Cardiac fibroblast (primary cell): ENCODE measurements around the gene CMTM6.
"Not testable (repeated sequence)": the region's sequence is repeated elsewhere in the genome, so short reads cannot be mapped to it uniquely, and the experiment has no call there.

ENCODE experiments used
- DNase-seq, 2 donors: peaks; one replicate each; pipeline versions ENCODE4 v3.0.0 to v3.0.0-alpha.2; 2010; ENCODE audit warnings: low read depth in 2 of 2
- H3K4me3 ChIP-seq, 2 donors: replicated peaks in 1 of 2; 1 replicate in 1 of 2; 2 replicates in 1 of 2; pipeline ENCODE4 v1.5.1; 2011; ENCODE audit warnings: low read depth in 2 of 2, low read length in 2 of 2, mild to moderate bottlenecking in 2 of 2, moderate library complexity in 1 of 2
- CTCF ChIP-seq: IDR thresholded peaks from one replicate; pipeline ENCODE4 v1.5.1; 2011; ENCODE audit warnings: low read depth, mild to moderate bottlenecking, low read length, inconsistent platforms

Gene CMTM6

DNA sequence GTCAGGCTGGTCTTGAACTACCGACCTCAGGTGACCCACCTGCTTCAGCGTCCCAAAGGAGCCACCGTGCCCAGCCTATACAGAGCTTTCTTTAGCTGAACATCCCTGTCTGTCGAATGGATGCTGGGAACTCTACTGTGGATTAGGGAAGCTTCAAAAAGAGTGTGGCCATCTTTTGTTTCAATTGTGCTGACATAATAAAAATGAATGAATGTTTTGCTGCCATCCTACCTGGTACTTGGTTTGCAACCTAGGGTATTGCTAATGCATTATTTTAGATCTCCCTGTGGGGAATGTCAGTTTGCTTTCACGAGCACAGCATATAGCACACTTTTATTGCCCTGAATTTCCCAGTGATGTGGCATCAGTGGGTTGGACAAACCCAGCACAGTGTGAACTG, 32.3 kb downstream of the CMTM6 start:
- H3K4me3 ChIP-seq, result no peak overlapping the region
- DNase-seq, result no peak
- TF ChIP-seq CTCF, result no peak

- no peak for DNase-seq
- H3K4me3 ChIP-seq, result no peak overlapping the region
- TF ChIP-seq CTCF, result no peak
Measured at GRCh38 chr3:32469151-32469874, 33.3 kb downstream of the CMTM6 start.

GRCh38 chr3:32467333-32468070, 35.1 kb downstream of the CMTM6 start:
- TF ChIP-seq CTCF, result peak; percentile 70
- H3K4me3 ChIP-seq, result no peak overlapping the region
- peak; percentile 71 to 77 for DNase-seq

DNA sequence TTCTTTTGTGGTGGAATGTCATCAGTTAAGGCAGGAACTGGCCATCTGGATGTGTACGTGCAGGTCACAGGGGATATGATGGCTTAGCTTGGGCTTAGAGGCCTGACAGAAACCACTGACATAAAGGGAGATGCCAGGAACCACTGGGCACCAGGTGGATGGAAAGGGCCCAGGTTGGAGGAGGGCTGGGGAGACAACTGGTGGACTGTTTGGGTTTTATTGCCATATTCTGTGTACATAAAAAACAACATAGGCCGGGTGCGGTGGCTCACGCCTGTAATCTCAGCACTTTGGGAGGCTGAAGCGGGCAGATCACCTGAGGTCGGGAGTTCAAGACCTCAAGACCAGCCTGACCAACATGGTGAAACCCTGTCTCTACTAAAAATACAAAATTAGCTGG, 35.8 kb downstream of the CMTM6 start:
- DNase-seq, result not testable (repeated sequence)

DNA sequence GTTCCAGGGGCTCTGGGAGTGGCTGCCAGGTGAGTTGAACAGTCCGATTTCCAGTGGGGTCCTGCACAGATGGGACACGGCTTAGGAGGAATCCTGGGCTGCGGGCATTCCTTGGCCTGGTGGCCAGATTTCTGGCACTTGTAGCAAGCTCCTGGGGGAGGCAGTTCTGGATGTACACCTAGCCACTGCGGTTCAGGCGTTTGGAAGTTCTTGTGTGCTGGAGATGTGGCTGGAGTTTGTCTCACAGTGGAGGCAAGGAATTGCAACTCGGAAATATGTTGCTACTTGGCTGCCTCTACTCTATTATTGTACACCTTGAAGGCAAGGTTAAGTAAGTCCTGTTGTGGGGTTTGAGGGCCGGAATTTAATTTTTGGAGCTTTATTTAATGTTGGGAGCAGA, 37.9 kb downstream of the CMTM6 start:
- H3K4me3 ChIP-seq, result not testable (repeated sequence)
- peak in 1 of 2 donors; percentile 57 for DNase-seq

More for the DNA sequence above, 35.8 kb downstream of the CMTM6 start:
- H3K4me3 ChIP-seq, result not testable (repeated sequence)

DNA sequence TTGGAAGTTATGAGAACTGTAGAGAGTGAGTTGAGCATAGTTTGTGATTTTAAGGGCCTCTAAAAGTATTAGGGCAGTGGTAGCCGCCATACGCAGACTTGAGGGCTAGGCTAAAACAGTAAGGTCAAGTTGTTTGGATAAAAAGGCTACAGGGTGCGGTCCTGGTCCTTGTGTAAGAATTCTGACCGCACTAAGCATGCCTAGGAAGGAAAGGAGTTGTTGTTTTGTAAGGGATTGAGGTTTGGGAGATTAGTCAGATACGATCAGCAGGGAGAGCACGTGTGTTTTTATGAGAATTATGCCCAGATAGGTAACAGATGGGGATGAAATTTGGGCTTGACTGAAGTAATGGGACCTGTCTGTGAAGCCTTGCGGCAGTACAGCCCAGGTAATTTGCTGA, 39.2 kb downstream of the CMTM6 start:
- not testable (repeated sequence) for DNase-seq, H3K4me3 ChIP-seq

DNA sequence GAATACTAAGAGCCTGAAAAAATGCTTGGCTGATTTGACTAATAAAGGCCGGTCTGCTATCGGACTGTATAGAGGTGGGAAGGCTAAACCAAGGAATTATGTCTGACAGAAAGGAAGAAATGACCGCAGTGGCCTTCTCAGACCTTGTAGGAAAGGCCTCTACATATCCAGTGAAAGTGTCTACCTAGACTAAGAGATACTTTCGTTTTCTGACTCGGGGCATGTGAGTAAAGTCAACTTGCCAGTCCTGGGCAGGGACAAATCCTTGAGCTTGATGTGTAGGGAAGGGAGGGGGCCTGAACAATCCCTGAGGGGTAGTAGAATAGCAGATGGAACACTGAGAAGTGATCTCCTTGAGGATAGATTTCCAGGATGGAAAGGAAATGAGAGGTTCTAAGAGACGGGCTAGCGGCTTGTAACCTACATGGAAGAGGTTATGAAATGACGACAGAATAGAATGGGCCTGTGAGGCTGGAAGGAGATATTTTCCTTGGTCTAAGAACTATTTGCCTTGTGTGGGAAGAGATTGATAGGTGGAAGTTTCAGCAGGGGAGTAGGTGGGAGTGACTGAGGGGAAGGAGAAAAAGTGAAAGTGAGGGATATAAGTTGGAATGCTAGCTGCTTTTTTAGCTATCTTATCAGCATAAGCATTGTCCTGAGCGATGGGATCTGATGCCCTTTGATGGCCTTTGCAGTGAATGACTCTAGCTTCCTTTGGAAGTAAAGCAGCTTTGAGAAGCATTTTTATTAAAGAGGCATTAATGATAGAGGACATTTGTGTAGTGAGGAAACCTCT, 40.3 kb downstream of the CMTM6 start:
- peak in 1 of 2 donors; percentile 40 for DNase-seq
- not testable (repeated sequence) for H3K4me3 ChIP-seq

DNA sequence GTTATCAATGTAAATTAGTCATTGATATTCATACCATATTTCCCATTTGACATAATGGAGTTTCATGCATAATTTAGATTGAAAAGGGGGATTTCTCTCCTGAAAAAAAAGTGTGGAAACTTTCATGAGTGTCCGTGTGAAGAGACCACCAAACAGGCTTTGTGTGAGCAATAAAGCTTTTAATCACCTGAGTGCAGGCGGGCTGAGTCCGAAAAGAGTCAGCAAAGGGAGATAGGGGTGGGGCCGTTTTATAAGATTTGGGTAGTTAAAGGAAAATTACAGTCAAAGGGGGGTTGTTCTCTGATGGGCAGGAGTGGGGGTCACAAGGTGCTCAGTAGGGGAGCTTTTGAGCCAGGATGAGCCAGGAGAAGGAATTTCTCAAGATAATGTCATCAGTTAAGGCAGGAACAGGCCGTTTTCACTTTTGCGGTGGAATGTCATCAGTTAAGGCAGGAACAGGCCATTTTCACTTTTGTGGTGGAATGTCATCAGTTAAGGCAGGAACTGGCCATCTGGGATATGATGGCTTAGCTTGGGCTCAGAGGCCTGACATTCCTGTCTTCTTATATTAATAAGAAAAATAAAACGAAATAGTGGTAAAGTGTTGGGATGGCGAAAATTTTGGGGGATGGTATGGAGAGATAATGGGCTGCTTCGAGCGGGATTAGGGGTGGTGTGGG, 41.7 kb downstream of the CMTM6 start:
- not testable (repeated sequence) for DNase-seq, H3K4me3 ChIP-seq
